ENCODE measurements around the gene IP6K3.

DNA sequence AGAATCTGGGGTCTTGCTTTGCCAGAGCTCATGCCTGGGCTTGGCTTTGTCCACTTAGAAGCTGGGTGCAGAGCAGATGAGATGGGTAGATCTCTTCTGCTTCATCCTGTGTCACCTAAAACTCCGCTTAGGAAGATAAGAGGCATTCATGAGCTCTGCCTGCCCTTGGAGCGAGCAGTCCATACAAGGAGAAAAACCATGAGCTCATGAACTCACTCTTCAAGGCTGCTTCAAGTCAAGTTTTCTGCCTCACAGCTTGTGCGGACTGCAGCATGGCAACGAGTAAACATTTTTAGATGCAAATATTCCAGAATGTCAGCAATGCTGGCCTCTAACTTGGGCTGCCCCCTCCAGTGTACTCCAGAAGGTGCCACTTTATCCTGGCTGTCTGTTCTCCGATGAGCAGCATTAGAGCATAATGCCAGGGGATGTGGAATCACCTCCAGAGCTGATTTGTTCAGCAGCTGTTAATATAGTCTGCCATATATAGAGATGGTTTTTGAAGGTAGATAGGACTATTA, 24.5 kb downstream of the IP6K3 start:
- TF ChIP-seq, protein P1, sequence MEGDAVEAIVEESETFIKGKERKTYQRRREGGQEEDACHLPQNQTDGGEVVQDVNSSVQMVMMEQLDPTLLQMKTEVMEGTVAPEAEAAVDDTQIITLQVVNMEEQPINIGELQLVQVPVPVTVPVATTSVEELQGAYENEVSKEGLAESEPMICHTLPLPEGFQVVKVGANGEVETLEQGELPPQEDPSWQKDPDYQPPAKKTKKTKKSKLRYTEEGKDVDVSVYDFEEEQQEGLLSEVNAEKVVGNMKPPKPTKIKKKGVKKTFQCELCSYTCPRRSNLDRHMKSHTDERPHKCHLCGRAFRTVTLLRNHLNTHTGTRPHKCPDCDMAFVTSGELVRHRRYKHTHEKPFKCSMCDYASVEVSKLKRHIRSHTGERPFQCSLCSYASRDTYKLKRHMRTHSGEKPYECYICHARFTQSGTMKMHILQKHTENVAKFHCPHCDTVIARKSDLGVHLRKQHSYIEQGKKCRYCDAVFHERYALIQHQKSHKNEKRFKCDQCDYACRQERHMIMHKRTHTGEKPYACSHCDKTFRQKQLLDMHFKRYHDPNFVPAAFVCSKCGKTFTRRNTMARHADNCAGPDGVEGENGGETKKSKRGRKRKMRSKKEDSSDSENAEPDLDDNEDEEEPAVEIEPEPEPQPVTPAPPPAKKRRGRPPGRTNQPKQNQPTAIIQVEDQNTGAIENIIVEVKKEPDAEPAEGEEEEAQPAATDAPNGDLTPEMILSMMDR (IDR thresholded peaks at IDR 0.05; ENCODE audit: low read depth, low read length) = no peak
- no peak for TF ChIP-seq POLR2A (IDR thresholded peaks at IDR 0.05; ENCODE audit: extremely low read depth, insufficient read length)
- TF ChIP-seq MAX (IDR thresholded peaks at IDR 0.05; ENCODE audit: low read depth, low read length) = no peak
- TF ChIP-seq MYC (IDR thresholded peaks at IDR 0.05; ENCODE audit: low read depth, low read length) = no peak
